Suprapubic skin (tissue), 4 donors: ENCODE measurements around the gene WFIKKN1. TPM values are rescaled to one million over a fixed set of nuclear protein-coding genes. Genes with fewer than 3 reads are reported as not detected.
A peak's percentile ranks its signal among the peaks of the same experiment; 100 is the strongest.

Source experiments
- DNase-seq, 2 donors: peaks; one replicate each; pipeline ENCODE4 v3.0.0-alpha.2; 2019; ENCODE audit warnings: low spot score in 2 of 2
- H3K27ac ChIP-seq: fragments of 200-600 bp; sonication (generic); one replicate; pipeline ENCODE4 v1.5.1; 2019
- H3K27me3 ChIP-seq: fragments of 200-600 bp; sonication (generic); one replicate; pipeline ENCODE4 v1.5.1; 2019
- H3K36me3 ChIP-seq: fragments of 200-600 bp; sonication (generic); one replicate; pipeline ENCODE4 v1.5.1; 2019
- H3K4me1 ChIP-seq: fragments of 200-600 bp; sonication (generic); one replicate; pipeline ENCODE4 v1.5.1; 2019
- H3K4me3 ChIP-seq: fragments of 200-600 bp; sonication (generic); one replicate; pipeline ENCODE4 v1.5.1; 2019; ENCODE audit warnings: mild to moderate bottlenecking
- H3K9me3 ChIP-seq: fragments of 200-600 bp; sonication (generic); one replicate; pipeline ENCODE4 v1.5.1; 2019
- CTCF ChIP-seq, 2 donors: fragments of 200-600 bp in 1 of 2; fragments of 450-650 bp in 1 of 2; sonication (generic) in 1 of 2; IDR thresholded peaks; one replicate each; pipeline ENCODE4 v1.5.1; 2016 to 2019; ENCODE audit warnings: antibody characterized with exemption in 2 of 2, mild to moderate bottlenecking in 1 of 2, moderate library complexity in 1 of 2
- EP300 ChIP-seq: sonication (generic); formaldehyde crosslinking; IDR thresholded peaks from one replicate; pipeline ENCODE4 v1.6.1; 2017; ENCODE audit warnings: antibody characterized with exemption
- POLR2A ChIP-seq, 2 donors: fragments of 450-650 bp; IDR thresholded peaks; one replicate each; pipeline ENCODE4 v1.6.1; 2017; ENCODE audit warnings: antibody characterized with exemption in 2 of 2, mild to moderate bottlenecking in 2 of 2, moderate library complexity in 2 of 2
- POLR2AphosphoS5 ChIP-seq, 3 donors: sonication (generic); formaldehyde crosslinking; IDR thresholded peaks; one replicate each; pipeline ENCODE4 v1.6.1; 2017; ENCODE audit warnings: antibody characterized with exemption in 3 of 3
- WGBS: methylation state at CpG from one replicate; pipeline ENCODE4 v1.1.5; 2018; 5-methylcytosine and 5-hydroxymethylcytosine counted together
- total RNA-seq, 4 donors: library from RNA; depleted of rRNA; stranded (reverse); fragments of >200 nt; gene quantifications; one replicate each; pipeline ENCODE4 v1.1.0, GENCODE V29; 2016

Gene WFIKKN1
- total RNA-seq, 4 donors from 2014 or later: 1.2 to 12.6 (median 4.6) TPM

- H3K36me3 ChIP-seq: no peaks in the 10 kb centered on the region
- peak within 1 kb of the TSS; percentile 84 for H3K4me3 ChIP-seq
- H3K9me3 ChIP-seq: no peaks in the 10 kb centered on the region
- H3K4me1 ChIP-seq: peaks cover 67% of the 10 kb centered on the region
- TF ChIP-seq CTCF (IDR thresholded peaks at IDR 0.05) (peak in 1 of 2 donors; percentile 21), POLR2A (IDR thresholded peaks at IDR 0.05) (no peak), POLR2AphosphoS5 (IDR thresholded peaks at IDR 0.05) (peak; percentile 17 to 78 (median 18))
- H3K27me3 ChIP-seq: no peaks in the 10 kb centered on the region
- DNase-seq: peak; percentile 99 to 100
- WGBS: under 1% methylated on average over 31 of the region's 67 CpGs
- H3K27ac ChIP-seq: peak within 1 kb of the TSS; percentile 99
Measured at GRCh38 chr16:589658-590187, 41.1 kb upstream of the WFIKKN1 start, which contains the start of gene RAB40C. TSS of gene RAB40C (plus strand) at chr16:590066. CDS start at chr16:590292, 226 bp downstream.

DNA sequence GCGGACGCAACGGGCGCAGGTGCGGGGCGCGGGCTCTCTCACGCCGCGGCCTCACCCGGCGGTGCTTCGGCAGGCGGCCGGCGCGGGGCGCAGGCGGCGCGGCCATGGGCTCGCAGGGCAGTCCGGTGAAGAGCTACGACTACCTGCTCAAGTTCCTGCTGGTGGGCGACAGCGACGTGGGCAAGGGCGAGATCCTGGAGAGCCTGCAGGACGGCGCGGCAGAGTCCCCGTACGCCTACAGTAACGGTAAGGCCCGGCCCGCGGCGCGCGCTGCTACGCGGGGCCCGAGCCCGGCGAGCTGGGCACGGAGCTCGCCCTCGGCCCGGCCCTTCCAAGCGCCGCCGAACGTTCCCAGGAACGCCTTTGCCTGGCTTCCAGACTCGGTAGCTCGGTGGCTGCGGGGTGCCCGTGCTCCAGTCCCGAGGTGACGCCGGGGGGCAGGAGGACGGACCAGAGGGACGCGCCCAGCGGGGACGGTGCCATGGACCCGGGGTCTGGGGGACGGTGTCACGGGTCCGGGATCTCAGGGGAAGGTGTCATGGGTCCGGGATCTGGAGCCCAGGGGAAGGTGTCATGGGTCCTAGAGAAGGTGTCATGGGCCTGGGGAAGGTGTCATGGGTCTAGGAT lies 40.5 kb upstream of the WFIKKN1 start:
- H3K36me3 ChIP-seq: no peaks in the 10 kb centered on the region
- TF ChIP-seq POLR2A (IDR thresholded peaks at IDR 0.05) (no peak), POLR2AphosphoS5 (IDR thresholded peaks at IDR 0.05) (no peak), EP300 (no peak), CTCF (IDR thresholded peaks at IDR 0.05) (no peak)
- WGBS: 0% methylated on average over 10 of the region's 71 CpGs
- H3K4me3 ChIP-seq: peak overlapping the region; percentile 84
- peak in 1 of 2 donors; percentile 84 for DNase-seq
- H3K9me3 ChIP-seq: no peaks in the 10 kb centered on the region
- H3K4me1 ChIP-seq: peaks cover 73% of the 10 kb centered on the region
- H3K27me3 ChIP-seq: no peaks in the 10 kb centered on the region
- peak overlapping the region; percentile 91 for H3K27ac ChIP-seq

DNA sequence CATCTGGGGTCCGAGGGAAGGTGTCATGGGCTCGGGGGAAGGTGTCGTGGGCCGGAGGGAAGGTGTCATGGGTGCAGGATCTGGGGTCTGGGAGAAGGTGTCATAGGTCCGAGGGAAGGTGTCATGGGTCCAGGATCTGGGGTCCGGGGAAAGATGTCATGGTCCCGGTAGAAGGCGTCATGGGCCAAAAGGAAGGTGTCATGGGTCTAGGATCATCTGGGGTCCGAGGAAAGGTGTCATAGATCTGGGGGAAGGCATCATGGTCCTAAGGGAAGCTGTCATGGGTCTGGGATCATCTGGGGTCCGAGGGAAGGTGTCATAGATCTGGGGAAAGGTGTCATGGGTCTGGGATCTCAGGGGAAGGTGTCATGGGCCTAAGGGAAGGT lies 40.0 kb upstream of the WFIKKN1 start:
- Histone ChIP-seq H3K4me1 (peaks cover 78% of the 10 kb centered on the region), H3K27me3 (no peaks in the 10 kb centered on the region), H3K36me3 (no peaks in the 10 kb centered on the region), H3K27ac (peak overlapping the region; percentile 91), H3K9me3 (no peaks in the 10 kb centered on the region), H3K4me3 (peak overlapping the region; percentile 84)
- 42% methylated on average over 10 of the region's 10 CpGs for WGBS
- no peak for DNase-seq
- TF ChIP-seq POLR2A (IDR thresholded peaks at IDR 0.05) (no peak), EP300 (no peak), POLR2AphosphoS5 (IDR thresholded peaks at IDR 0.05) (no peak), CTCF (IDR thresholded peaks at IDR 0.05) (no peak)

- H3K4me1 ChIP-seq: peaks cover 82% of the 10 kb centered on the region
- no peak for TF ChIP-seq EP300
- TF ChIP-seq CTCF (IDR thresholded peaks at IDR 0.05): no peak
- TF ChIP-seq POLR2AphosphoS5 (IDR thresholded peaks at IDR 0.05): no peak
- TF ChIP-seq POLR2A (IDR thresholded peaks at IDR 0.05): no peak
- DNase-seq: no peak
- H3K27me3 ChIP-seq: no peaks in the 10 kb centered on the region
- H3K36me3 ChIP-seq: no peaks in the 10 kb centered on the region
- no peaks in the 10 kb centered on the region for H3K9me3 ChIP-seq
- peak overlapping the region; percentile 91 for H3K27ac ChIP-seq
- peak overlapping the region; percentile 84 for H3K4me3 ChIP-seq
- 67% methylated on average over 8 of the region's 8 CpGs for WGBS
Measured at GRCh38 chr16:591231-591630, 39.6 kb upstream of the WFIKKN1 start.

DNA sequence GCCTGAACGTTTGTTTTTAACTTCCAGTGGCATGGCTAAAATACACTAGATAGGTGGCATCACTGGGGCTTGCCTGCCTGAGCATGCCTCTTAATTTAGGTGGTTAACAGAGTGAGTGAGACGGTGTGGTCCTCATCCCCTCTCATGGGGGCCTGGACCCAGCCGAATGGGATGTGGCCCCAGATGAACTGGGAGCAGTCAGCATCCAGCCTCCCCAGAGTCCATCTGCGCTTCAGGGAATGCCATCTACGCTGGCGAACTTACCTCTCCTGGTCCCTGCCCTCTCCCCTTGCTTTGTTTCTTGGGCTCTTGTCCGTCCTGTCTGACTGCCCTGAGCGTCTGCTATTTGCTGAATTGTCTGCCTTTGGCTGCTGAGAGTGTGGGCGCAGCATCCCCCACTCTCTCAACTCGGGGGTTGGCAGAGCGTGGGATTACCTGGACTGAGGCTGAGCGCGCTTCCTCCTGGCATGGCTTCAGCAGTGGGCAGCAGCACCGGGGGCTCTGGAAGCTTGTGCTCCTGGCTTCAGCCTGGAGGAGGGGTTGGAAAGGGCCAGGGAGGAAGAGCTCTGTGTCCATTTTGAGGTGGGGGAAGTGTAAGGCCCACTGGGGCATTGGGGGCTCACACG lies 38.8 kb upstream of the WFIKKN1 start:
- 58% methylated on average over 8 of the region's 15 CpGs for WGBS
- Histone ChIP-seq H3K27ac (peak overlapping the region; percentile 91), H3K36me3 (no peaks in the 10 kb centered on the region), H3K9me3 (no peaks in the 10 kb centered on the region), H3K4me3 (peak overlapping the region; percentile 84), H3K27me3 (no peaks in the 10 kb centered on the region), H3K4me1 (peaks cover 82% of the 10 kb centered on the region)
- TF ChIP-seq CTCF (IDR thresholded peaks at IDR 0.05) (no peak), POLR2AphosphoS5 (IDR thresholded peaks at IDR 0.05) (no peak), EP300 (no peak), POLR2A (IDR thresholded peaks at IDR 0.05) (no peak)
- no peak for DNase-seq
